HEK293T (cell line): ENCODE results near the gene SUMO3.

Source experiments
- ARNT ChIP-seq: fragments of 450-650 bp; IDR thresholded peaks from 2 replicates; pipeline ENCODE4 v1.6.1; 2017; ENCODE audit warnings: mild to moderate bottlenecking
- BHLHE40 ChIP-seq: fragments of 450-650 bp; IDR thresholded peaks from 2 replicates; pipeline ENCODE4 v1.6.1; 2016; ENCODE audit warnings: mild to moderate bottlenecking, moderate library complexity, borderline replicate concordance
- ELF4 ChIP-seq: fragments of 450-650 bp; IDR thresholded peaks from 2 replicates; pipeline ENCODE4 v1.6.1; 2017; ENCODE audit warnings: antibody characterized with exemption
- FOXM1 ChIP-seq: fragments of 450-650 bp; IDR thresholded peaks from 2 replicates; pipeline ENCODE4 v1.6.1; 2017; ENCODE audit warnings: mild to moderate bottlenecking, borderline replicate concordance
- LEF1 ChIP-seq: fragments of 450-650 bp; IDR thresholded peaks from 2 replicates; pipeline ENCODE4 v1.6.1; 2017; ENCODE audit warnings: mild to moderate bottlenecking, borderline replicate concordance
- SP1 ChIP-seq: fragments of 450-650 bp; IDR thresholded peaks from 2 replicates; pipeline ENCODE4 v1.6.1; 2017
- SUZ12 ChIP-seq: fragments of 450-650 bp; IDR thresholded peaks from 2 replicates; pipeline ENCODE4 v1.6.1; 2016; ENCODE audit warnings: mild to moderate bottlenecking
- TF ChIP-seq, protein P1 (sequence below): fragments of 450-650 bp; IDR thresholded peaks from 2 replicates; pipeline ENCODE4 v1.6.1; 2016

DNA sequence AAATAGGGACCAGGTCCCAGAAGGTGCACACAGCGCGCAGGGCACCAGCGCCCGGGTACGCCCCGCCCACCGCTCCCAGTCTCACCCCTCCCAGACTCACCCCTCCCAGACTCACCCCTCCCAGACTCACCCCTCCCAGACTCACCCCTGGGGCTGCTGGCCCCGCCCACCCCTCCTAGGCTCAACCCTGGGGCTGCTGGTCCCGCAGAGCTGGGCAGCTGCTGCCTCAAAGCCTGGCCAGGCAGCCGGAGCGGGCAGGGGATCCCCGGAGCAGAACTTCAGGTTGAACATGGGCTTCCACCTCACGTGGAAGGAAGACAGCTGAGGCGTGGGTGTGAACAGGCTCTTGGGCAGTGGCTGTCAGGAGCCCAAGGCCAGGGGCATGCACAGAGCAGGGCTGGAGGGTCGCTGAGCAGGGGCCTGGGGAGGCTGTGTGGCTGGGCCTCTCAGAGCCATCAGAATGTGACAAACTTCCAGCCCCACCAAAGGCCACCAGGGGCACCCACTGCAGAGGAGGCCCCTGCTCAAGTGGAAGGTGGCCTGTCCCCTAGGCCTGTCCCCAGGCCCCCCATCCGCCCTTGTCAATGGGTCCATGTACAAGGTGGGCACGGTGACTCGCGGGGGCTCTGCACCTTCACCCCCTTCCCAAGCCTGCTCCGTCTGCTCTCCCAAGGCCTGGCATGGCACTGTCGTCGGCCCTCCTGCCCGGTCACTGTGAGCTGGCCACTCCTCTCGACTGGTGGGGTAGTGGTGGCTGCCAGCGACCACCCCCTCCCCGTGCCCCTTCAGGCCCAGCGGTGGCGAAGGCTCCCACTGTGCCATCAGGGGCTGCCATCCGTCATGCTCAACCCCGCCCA is 20.4 kb upstream of the SUMO3 start:
- no peak for TF ChIP-seq SUZ12
- TF ChIP-seq LEF1, result no peak
- TF ChIP-seq ELF4, result no peak
- TF ChIP-seq, protein P1, sequence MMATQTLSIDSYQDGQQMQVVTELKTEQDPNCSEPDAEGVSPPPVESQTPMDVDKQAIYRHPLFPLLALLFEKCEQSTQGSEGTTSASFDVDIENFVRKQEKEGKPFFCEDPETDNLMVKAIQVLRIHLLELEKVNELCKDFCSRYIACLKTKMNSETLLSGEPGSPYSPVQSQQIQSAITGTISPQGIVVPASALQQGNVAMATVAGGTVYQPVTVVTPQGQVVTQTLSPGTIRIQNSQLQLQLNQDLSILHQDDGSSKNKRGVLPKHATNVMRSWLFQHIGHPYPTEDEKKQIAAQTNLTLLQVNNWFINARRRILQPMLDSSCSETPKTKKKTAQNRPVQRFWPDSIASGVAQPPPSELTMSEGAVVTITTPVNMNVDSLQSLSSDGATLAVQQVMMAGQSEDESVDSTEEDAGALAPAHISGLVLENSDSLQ, result no peak
- no peak for TF ChIP-seq SP1
- TF ChIP-seq BHLHE40, result no peak
- no peak for TF ChIP-seq FOXM1
- no peak for TF ChIP-seq ARNT
